Natural killer cell treated with Interleukin-12 subunit alpha and Interleukin-12 subunit beta and Interleukin-15 and Interleukin-18, amount 100 ng/mL, for 72 hours (primary cell): ENCODE data around the gene UCHL3. TPM values are rescaled to one million over a fixed set of nuclear protein-coding genes. Genes with fewer than 3 reads are reported as not detected.

Experiments used
- ATAC-seq, 2 donors: fragments of 150-1000 bp; cut with Tn5 transposase in 1 of 2; sonication (Bioruptor Pico), chemical (Tn5 transposase) in 1 of 2; 2 replicates each; pipeline ENCODE4 v1.10.0; 2021
- DNase-seq: peaks from one replicate; pipeline ENCODE4 v3.0.0; 2022; ENCODE audit warnings: low spot score
- H3K27ac Mint-ChIP-seq, 2 donors: 1 replicate in 1 of 2; 2 replicates in 1 of 2; pipeline ENCODE4 v1.8.0; 2022; ENCODE audit warnings: mixed read lengths in 2 of 2, mild to moderate bottlenecking in 1 of 2, moderate library complexity in 1 of 2
- H3K27me3 Mint-ChIP-seq, 2 donors: 1 replicate in 1 of 2; 2 replicates in 1 of 2; pipeline ENCODE4 v1.8.0; 2022; ENCODE audit warnings: mixed read lengths in 2 of 2
- H3K36me3 Mint-ChIP-seq: one replicate; pipeline ENCODE4 v1.8.0; 2022; ENCODE audit warnings: mixed read lengths
- H3K4me1 Mint-ChIP-seq, 2 donors: 1 replicate in 1 of 2; 2 replicates in 1 of 2; pipeline ENCODE4 v1.8.0; 2022; ENCODE audit warnings: low read depth in 2 of 2, mixed read lengths in 2 of 2, mild to moderate bottlenecking in 1 of 2
- H3K4me3 Mint-ChIP-seq: one replicate; pipeline ENCODE4 v1.8.0; 2022; ENCODE audit warnings: mixed read lengths
- H3K9me3 Mint-ChIP-seq: 2 replicates; pipeline ENCODE4 v1.8.0; 2022; ENCODE audit warnings: mixed read lengths
- total RNA-seq, 2 donors: library from RNA; stranded (reverse); gene quantifications; one replicate each; pipeline ENCODE4 v1.2.3, GENCODE V29; 2022

Gene UCHL3
- total RNA-seq, 2 donors from 2014 or later: 34.3 to 41.5 TPM

DNA sequence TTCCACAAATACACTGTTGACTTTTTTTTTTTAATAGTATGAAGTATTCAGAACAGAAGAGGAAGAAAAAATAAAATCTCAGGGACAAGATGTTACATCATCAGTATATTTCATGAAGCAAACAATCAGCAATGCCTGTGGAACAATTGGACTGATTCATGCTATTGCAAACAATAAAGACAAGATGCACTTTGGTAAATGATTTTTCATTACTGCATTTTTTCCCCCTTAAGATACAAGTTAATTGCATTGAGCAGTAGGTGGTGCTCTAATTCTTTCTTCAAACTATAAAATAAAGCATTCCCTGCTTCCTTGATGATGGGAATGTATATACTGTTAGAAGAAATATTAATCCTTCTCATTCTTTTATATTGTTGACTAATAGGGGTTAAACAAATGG, 17.1 kb downstream of the UCHL3 start:
- H3K4me1 Mint-ChIP-seq: no peaks in the 10 kb centered on the region
- no peaks in the 10 kb centered on the region for H3K9me3 Mint-ChIP-seq
- peaks cover 19% of the 10 kb centered on the region for H3K36me3 Mint-ChIP-seq
- no peak for DNase-seq
- H3K4me3 Mint-ChIP-seq: no peak overlapping the region
- no peaks in the 10 kb centered on the region for H3K27me3 Mint-ChIP-seq
- ATAC-seq: no peak
- H3K27ac Mint-ChIP-seq: no peak overlapping the region

DNA sequence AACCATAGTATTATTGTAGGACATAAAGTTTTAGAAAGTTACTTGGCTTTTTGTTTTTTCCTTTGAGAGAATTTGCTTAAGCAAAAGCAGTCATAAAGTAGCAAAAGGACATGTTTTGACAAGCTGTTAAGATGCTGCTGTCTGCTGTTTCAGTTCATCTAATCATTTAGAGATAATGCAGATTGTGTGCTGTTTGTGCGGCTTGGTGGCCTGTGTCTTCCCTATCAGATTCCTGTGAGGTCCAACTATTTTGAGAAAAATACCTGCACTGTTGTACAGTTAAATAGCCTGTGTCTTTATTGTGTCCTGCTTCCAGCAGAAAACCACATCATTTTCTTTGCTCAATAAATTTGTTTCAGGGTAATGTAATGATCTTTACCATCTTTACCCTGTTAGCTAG, 20.0 kb downstream of the UCHL3 start:
- no peak overlapping the region for H3K4me3 Mint-ChIP-seq
- no peaks in the 10 kb centered on the region for H3K9me3 Mint-ChIP-seq
- DNase-seq: no peak
- H3K36me3 Mint-ChIP-seq: peaks cover 40% of the 10 kb centered on the region
- no peak for ATAC-seq
- no peaks in the 10 kb centered on the region for H3K4me1 Mint-ChIP-seq
- no peak overlapping the region for H3K27ac Mint-ChIP-seq
- H3K27me3 Mint-ChIP-seq: no peaks in the 10 kb centered on the region

- no peaks in the 10 kb centered on the region for H3K9me3 Mint-ChIP-seq
- no peak for DNase-seq
- ATAC-seq: no peak
- peaks cover 25% of the 10 kb centered on the region for H3K36me3 Mint-ChIP-seq
- H3K27me3 Mint-ChIP-seq: no peaks in the 10 kb centered on the region
- H3K27ac Mint-ChIP-seq: no peak overlapping the region
- no peak overlapping the region for H3K4me3 Mint-ChIP-seq
- peaks cover 0 to 4% of the 10 kb centered on the region in 2 donors for H3K4me1 Mint-ChIP-seq
Observed at GRCh38 chr13:75579529-75579928, 29.9 kb downstream of the UCHL3 start.

- H3K27me3 Mint-ChIP-seq: no peaks in the 10 kb centered on the region
- no peak overlapping the region for H3K27ac Mint-ChIP-seq
- H3K9me3 Mint-ChIP-seq: no peaks in the 10 kb centered on the region
- DNase-seq (no peak), ATAC-seq (no peak)
- peaks cover 22% of the 10 kb centered on the region for H3K36me3 Mint-ChIP-seq
- no peak overlapping the region for H3K4me3 Mint-ChIP-seq
- H3K4me1 Mint-ChIP-seq: peaks cover 0 to 4% of the 10 kb centered on the region in 2 donors
Observed at GRCh38 chr13:75581874-75582640, 32.5 kb downstream of the UCHL3 start.

GRCh38 chr13:75583091-75583490, 33.5 kb downstream of the UCHL3 start:
- H3K9me3 Mint-ChIP-seq: no peaks in the 10 kb centered on the region
- no peaks in the 10 kb centered on the region for H3K27me3 Mint-ChIP-seq
- no peak for ATAC-seq
- no peak overlapping the region for H3K27ac Mint-ChIP-seq
- H3K4me3 Mint-ChIP-seq: no peak overlapping the region
- no peak for DNase-seq
- H3K36me3 Mint-ChIP-seq: peaks cover 22% of the 10 kb centered on the region
- H3K4me1 Mint-ChIP-seq: peaks cover 0 to 4% of the 10 kb centered on the region in 2 donors

GRCh38 chr13:75585153-75585552, 35.6 kb downstream of the UCHL3 start:
- Mint-ChIP-seq H3K9me3 (no peaks in the 10 kb centered on the region), H3K27me3 (no peaks in the 10 kb centered on the region), H3K36me3 (peaks cover 27% of the 10 kb centered on the region), H3K4me1 (peaks cover 0 to 4% of the 10 kb centered on the region in 2 donors), H3K27ac (no peak overlapping the region), H3K4me3 (no peak overlapping the region)
- DNase-seq (no peak), ATAC-seq (no peak)

DNA sequence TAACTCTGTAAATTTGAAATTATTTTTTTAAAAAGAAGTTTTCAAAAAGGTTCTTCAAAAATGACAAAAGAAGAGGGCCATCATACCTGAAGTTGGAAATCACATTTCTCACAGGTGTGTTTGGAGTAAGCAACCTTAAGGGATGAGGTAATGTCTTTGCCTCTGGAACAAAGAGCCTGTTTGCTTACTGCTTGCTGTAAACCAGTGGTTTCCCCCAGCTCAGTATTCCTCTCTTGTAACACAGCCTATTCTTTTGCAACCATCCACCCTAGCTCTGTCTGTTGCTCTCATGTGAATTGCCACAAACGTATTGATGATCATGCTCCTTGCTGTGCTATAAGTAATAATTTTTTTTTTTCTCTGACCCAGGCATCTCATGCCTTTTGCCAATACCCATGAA, 38.1 kb downstream of the UCHL3 start:
- Mint-ChIP-seq H3K4me3 (no peak overlapping the region), H3K27me3 (no peaks in the 10 kb centered on the region), H3K9me3 (no peaks in the 10 kb centered on the region), H3K27ac (no peak overlapping the region), H3K36me3 (peaks cover 26% of the 10 kb centered on the region), H3K4me1 (peaks cover 0 to 2% of the 10 kb centered on the region in 2 donors)
- no peak for DNase-seq
- ATAC-seq: no peak

GRCh38 chr13:75596657-75597182, 47.1 kb downstream of the UCHL3 start:
- no peak overlapping the region for H3K27ac Mint-ChIP-seq
- ATAC-seq (no peak), DNase-seq (no peak)
- H3K9me3 Mint-ChIP-seq: no peaks in the 10 kb centered on the region
- no peaks in the 10 kb centered on the region for H3K4me1 Mint-ChIP-seq
- no peaks in the 10 kb centered on the region for H3K27me3 Mint-ChIP-seq
- no peak overlapping the region for H3K4me3 Mint-ChIP-seq
- H3K36me3 Mint-ChIP-seq: peaks cover 12% of the 10 kb centered on the region

DNA sequence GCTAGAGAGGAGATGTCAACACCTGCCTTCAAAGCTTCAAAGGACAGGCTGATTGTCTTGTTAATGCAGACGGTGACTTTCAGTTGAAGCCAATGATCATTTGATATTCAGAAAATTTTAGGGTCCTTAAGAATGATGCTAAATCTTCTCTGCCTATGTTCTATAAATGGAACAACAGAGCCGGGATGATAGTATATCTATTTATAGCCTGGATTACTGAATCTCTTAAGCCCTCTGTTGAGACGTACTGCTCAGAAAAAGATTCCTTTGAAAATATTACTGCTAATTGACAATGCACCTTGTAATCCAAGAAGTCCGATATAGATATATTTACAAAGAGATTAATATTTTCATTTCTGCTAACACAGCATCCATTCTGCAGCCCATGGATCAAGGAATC, 50.8 kb downstream of the UCHL3 start:
- H3K4me3 Mint-ChIP-seq: no peak overlapping the region
- H3K36me3 Mint-ChIP-seq: peaks cover 12% of the 10 kb centered on the region
- no peaks in the 10 kb centered on the region for H3K4me1 Mint-ChIP-seq
- no peaks in the 10 kb centered on the region for H3K27me3 Mint-ChIP-seq
- H3K9me3 Mint-ChIP-seq: no peaks in the 10 kb centered on the region
- ATAC-seq (no peak), DNase-seq (no peak)
- H3K27ac Mint-ChIP-seq: no peak overlapping the region

DNA sequence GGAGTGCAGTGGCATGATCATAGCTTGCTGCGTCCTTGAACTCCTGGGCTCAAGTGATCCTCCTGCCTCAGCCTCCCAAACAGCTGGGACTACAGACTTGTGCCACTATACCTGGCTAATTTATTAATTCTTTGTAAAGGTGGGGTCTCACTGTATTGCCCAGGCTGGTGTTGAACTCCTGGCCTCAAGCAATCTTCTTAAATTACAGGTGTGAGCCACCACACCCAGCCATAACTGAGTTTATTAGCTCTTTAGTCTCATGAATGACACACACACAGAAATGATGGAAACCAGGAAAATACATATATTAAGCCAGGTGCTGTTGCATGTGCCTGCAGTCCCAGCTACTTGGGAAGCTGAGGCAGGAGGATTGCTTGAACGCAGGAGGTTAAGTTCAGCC, 53.4 kb downstream of the UCHL3 start:
- no peak overlapping the region for H3K4me3 Mint-ChIP-seq
- no peaks in the 10 kb centered on the region for H3K9me3 Mint-ChIP-seq
- H3K27me3 Mint-ChIP-seq: no peaks in the 10 kb centered on the region
- H3K27ac Mint-ChIP-seq: no peak overlapping the region
- peaks cover 13% of the 10 kb centered on the region for H3K36me3 Mint-ChIP-seq
- ATAC-seq (no peak), DNase-seq (no peak)
- peaks cover 0 to 5% of the 10 kb centered on the region in 2 donors for H3K4me1 Mint-ChIP-seq

- DNase-seq (no peak), ATAC-seq (no peak)
- Mint-ChIP-seq H3K9me3 (no peaks in the 10 kb centered on the region), H3K4me1 (peaks cover 0 to 5% of the 10 kb centered on the region in 2 donors), H3K36me3 (peaks cover 9% of the 10 kb centered on the region), H3K4me3 (no peak overlapping the region), H3K27ac (no peak overlapping the region), H3K27me3 (no peaks in the 10 kb centered on the region)
Observed at GRCh38 chr13:75607447-75607846, 57.9 kb downstream of the UCHL3 start.

- ATAC-seq (no peak), DNase-seq (no peak)
- Mint-ChIP-seq H3K27ac (no peak overlapping the region), H3K27me3 (no peaks in the 10 kb centered on the region), H3K4me3 (no peak overlapping the region), H3K36me3 (peaks cover 9% of the 10 kb centered on the region), H3K4me1 (peaks cover 0 to 5% of the 10 kb centered on the region in 2 donors), H3K9me3 (no peaks in the 10 kb centered on the region)
Observed at GRCh38 chr13:75610466-75610865, 60.9 kb downstream of the UCHL3 start.

GRCh38 chr13:75612354-75612753, 62.8 kb downstream of the UCHL3 start:
- Mint-ChIP-seq H3K27ac (no peak overlapping the region), H3K27me3 (no peaks in the 10 kb centered on the region), H3K4me1 (peaks cover 0 to 3% of the 10 kb centered on the region in 2 donors), H3K4me3 (no peak overlapping the region), H3K9me3 (no peaks in the 10 kb centered on the region), H3K36me3 (no peaks in the 10 kb centered on the region)
- no peak for ATAC-seq
- no peak for DNase-seq

GRCh38 chr13:75617230-75617629, 67.6 kb downstream of the UCHL3 start:
- Mint-ChIP-seq H3K4me1 (peaks cover 0 to 3% of the 10 kb centered on the region in 2 donors), H3K9me3 (no peaks in the 10 kb centered on the region), H3K4me3 (no peak overlapping the region), H3K36me3 (no peaks in the 10 kb centered on the region), H3K27me3 (no peaks in the 10 kb centered on the region), H3K27ac (no peak overlapping the region)
- ATAC-seq (no peak), DNase-seq (no peak)

DNA sequence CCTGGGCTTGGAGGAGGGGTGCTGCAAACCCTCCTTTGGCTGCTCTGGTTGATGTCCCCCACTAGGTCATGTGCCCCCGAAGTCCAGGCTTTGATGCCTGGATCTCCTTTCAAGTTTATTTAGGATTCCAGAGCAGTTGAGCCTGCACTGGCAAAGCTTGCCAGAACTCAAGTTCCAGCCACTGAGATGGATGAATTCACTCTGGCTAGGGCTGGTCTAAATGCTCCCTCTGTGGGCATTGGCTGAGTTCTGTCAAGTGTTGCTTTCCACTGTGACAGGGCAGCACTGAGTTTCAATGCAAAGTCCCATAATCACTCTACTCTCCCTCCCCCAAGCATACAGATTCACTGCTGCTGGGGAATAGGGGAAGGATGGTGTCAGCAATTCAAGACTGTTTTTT, 68.7 kb downstream of the UCHL3 start:
- Mint-ChIP-seq H3K27me3 (no peaks in the 10 kb centered on the region), H3K9me3 (no peaks in the 10 kb centered on the region), H3K36me3 (no peaks in the 10 kb centered on the region), H3K4me1 (peaks cover 0 to 3% of the 10 kb centered on the region in 2 donors), H3K27ac (no peak overlapping the region), H3K4me3 (no peak overlapping the region)
- ATAC-seq (no peak), DNase-seq (no peak)
